Ascending aorta (tissue), 2 donors: ENCODE results near the gene GAK. TPM values are rescaled to one million over a fixed set of nuclear protein-coding genes. Genes with fewer than 3 reads are reported as not detected.

Experiments
- DNase-seq, 2 donors: peaks; one replicate each; pipeline ENCODE4 v3.0.0-alpha.2; 2019; ENCODE audit warnings: low spot score in 2 of 2
- H3K27ac ChIP-seq, 2 donors: fragments of 200-600 bp; sonication (generic); one replicate each; pipeline ENCODE4 v1.5.1; 2016 to 2017; ENCODE audit warnings: mild to moderate bottlenecking in 1 of 2
- H3K27me3 ChIP-seq: fragments of 200-600 bp; sonication (generic); one replicate; pipeline ENCODE4 v1.5.1; 2017
- H3K36me3 ChIP-seq, 2 donors: fragments of 200-600 bp; sonication (generic); one replicate each; pipeline ENCODE4 v1.5.1; 2016
- H3K4me1 ChIP-seq, 2 donors: fragments of 200-600 bp; sonication (generic); one replicate each; pipeline ENCODE4 v1.5.1; 2016 to 2017; ENCODE audit warnings: mild to moderate bottlenecking in 1 of 2
- H3K4me3 ChIP-seq, 2 donors: fragments of 200-600 bp; sonication (generic); one replicate each; pipeline ENCODE4 v1.5.1; 2016 to 2017; ENCODE audit warnings: mild to moderate bottlenecking in 1 of 2
- H3K9me3 ChIP-seq, 2 donors: fragments of 200-600 bp; sonication (generic); one replicate each; pipeline ENCODE4 v1.5.1; 2016
- CTCF ChIP-seq, 3 experiments: fragments of 200-600 bp in 2 of 3; fragments of 450-650 bp in 1 of 3; sonication (generic) in 2 of 3; IDR thresholded peaks; one replicate each; pipeline ENCODE4 v1.5.1; 2016 to 2019; ENCODE audit warnings: antibody characterized with exemption in 3 of 3, mild to moderate bottlenecking in 1 of 3, moderate library complexity in 1 of 3
- intact Hi-C: fragments of 100-400 bp; cut with DNase I; formaldehyde crosslinking; loops from one replicate; pipeline ENCODE4 v1.15.1; 2023
- total RNA-seq: library from RNA; depleted of rRNA; stranded (reverse); fragments of >200 nt; gene quantifications from one replicate; pipeline ENCODE4 v1.1.0, GENCODE V29; 2016

The GAK gene
- total RNA-seq, 1 donor from 2014 or later = 87.3 TPM

DNA sequence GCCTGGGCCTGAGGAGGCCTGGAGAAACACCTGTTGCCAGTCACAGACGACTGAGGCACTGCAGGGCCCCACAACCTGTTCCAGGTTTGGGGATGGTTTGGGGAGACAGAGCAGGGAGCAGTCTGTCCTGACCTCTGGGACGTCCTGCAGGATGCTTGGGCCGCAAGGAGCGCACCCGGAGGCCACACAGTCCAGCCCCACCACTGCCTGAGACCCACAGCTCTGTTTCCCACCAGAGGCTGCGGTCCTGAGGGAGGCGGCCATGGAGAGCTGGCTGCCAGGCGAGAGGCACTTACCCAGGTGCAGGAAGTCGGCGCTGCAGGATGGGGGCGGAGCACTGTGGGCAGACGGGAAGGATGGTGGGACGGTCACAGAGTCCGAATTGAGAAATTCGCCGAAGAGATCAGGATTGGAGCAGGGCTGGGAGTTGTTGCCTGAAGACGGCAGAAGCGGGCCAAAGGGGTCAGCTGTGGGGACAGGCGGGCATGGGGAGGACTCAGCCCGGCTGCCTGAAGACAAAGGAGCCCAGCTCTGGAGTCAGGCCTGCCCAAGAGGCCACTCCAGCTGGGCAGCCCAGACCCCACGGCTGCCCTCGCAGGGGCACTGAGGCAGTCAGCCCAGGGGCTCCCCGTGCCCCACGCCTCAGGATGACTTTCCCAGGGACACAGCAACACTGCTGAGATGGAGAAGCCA is 65.9 kb downstream of the GAK start:
- H3K27ac ChIP-seq = no peak overlapping the region
- peaks cover 82 to 91% of the 10 kb centered on the region in 2 donors for H3K36me3 ChIP-seq
- no peak for DNase-seq
- intact Hi-C loops = no loop called here
- H3K27me3 ChIP-seq = no peaks in the 10 kb centered on the region
- no peak for TF ChIP-seq CTCF (IDR thresholded peaks at IDR 0.05)
- H3K4me1 ChIP-seq = no peaks in the 10 kb centered on the region
- H3K4me3 ChIP-seq = no peak overlapping the region
- H3K9me3 ChIP-seq = no peaks in the 10 kb centered on the region

DNA sequence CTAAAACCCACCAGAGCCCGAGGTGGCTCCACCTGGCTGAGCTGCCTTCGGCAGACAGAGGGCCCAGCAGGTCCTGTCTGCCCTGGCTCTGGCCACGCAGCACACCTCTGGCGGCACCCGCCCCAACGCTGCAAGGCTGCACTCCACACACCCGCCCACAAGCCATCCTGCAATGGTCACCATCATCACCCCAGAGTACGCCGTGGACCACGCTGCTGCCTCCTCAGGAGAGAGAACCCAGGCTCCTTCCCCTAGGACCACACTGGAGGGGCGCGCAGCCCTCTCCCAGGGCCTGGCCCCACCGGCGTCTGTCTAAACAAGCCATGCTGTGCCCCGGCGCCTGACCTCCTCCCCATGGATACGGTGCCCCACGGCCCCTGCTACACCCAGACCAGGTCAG is 66.5 kb downstream of the GAK start:
- intact Hi-C loops = no loop called here
- H3K27ac ChIP-seq = no peak overlapping the region
- H3K4me3 ChIP-seq = no peak overlapping the region
- no peak for DNase-seq
- H3K4me1 ChIP-seq = no peaks in the 10 kb centered on the region
- H3K36me3 ChIP-seq = peaks cover 86 to 92% of the 10 kb centered on the region in 2 donors
- no peaks in the 10 kb centered on the region for H3K27me3 ChIP-seq
- no peak for TF ChIP-seq CTCF (IDR thresholded peaks at IDR 0.05)
- H3K9me3 ChIP-seq = no peaks in the 10 kb centered on the region

- Histone ChIP-seq H3K4me3 (no peak overlapping the region), H3K27ac (no peak overlapping the region), H3K9me3 (no peaks in the 10 kb centered on the region), H3K4me1 (no peaks in the 10 kb centered on the region), H3K27me3 (no peaks in the 10 kb centered on the region), H3K36me3 (peaks cover 85 to 92% of the 10 kb centered on the region in 2 donors)
- intact Hi-C loops = no loop called here
- no peak for TF ChIP-seq CTCF (IDR thresholded peaks at IDR 0.05)
- no peak for DNase-seq
Measured at GRCh38 chr4:865121-865465, 67.0 kb downstream of the GAK start.

DNA sequence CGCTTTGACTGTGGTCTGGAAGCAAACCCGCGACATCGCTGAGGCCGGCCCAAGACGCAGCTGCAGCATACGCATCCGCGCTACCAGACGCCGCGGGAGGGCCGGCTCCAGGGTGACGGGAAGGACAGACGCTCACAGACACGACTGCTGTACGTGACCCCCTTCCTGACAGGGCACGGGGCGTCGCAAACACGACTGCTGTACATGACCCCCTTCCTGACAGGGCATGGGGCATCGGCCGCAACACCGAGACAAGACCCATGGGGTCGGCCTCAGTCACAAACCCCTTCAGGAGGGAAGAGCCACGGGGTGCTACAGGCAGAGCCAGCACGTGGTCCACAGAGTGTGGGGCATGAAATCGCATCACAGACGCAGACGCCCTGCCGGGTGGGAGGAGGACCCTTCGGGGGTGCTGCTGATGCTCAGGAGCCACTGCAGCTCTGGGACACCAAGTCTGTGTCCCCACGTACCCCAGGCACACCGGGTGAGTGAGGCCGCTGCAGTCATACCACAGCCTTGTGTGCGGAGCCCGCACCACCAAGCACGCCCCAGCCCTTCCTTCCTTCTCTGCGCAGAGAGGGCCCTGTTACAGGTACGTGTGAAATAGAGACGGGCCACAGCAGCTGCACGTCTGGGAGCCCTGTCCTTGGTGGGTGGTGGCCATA is 67.5 kb downstream of the GAK start:
- H3K27ac ChIP-seq = no peak overlapping the region
- H3K36me3 ChIP-seq = peaks cover 85 to 93% of the 10 kb centered on the region in 2 donors
- no peaks in the 10 kb centered on the region for H3K4me1 ChIP-seq
- intact Hi-C loops = no loop called here
- TF ChIP-seq CTCF (IDR thresholded peaks at IDR 0.05) = no peak
- no peak for DNase-seq
- H3K27me3 ChIP-seq = no peaks in the 10 kb centered on the region
- H3K9me3 ChIP-seq = no peaks in the 10 kb centered on the region
- no peak overlapping the region for H3K4me3 ChIP-seq

GRCh38 chr4:860561-860960 is 71.6 kb downstream of the GAK start:
- no peak overlapping the region for H3K4me3 ChIP-seq
- no peaks in the 10 kb centered on the region for H3K9me3 ChIP-seq
- no peaks in the 10 kb centered on the region for H3K4me1 ChIP-seq
- H3K27me3 ChIP-seq = no peaks in the 10 kb centered on the region
- no peak overlapping the region for H3K27ac ChIP-seq
- H3K36me3 ChIP-seq = peaks cover 78 to 87% of the 10 kb centered on the region in 2 donors
- intact Hi-C loops = no loop called here
- no peak for DNase-seq
- TF ChIP-seq CTCF (IDR thresholded peaks at IDR 0.05) = no peak
